HCT116 (cell line): ENCODE measurements around the gene PKMYT1. TPM values are rescaled to one million over a fixed set of nuclear protein-coding genes. Genes with fewer than 3 reads are reported as not detected.

Experiments used
- ATAC-seq: fragments of 200-7000 bp; cut with Tn5 transposase; 2 replicates; pipeline ENCODE4 v1.9.1; 2020; ENCODE audit warnings: mild to moderate bottlenecking, moderate library complexity
- BruUV-seq: library from RNA; stranded (reverse); fragments of 400-500 nt; replicated peaks from 2 replicates; lab custom pipeline; 2021; lab: Mats Ljungman, UMichigan
- CTCF ChIA-PET: fragments of 300-600 bp; sonication (Branson Sonifier 250); formaldehyde crosslinking; loops from one replicate; lab custom pipeline; 2021; ENCODE audit warnings: antibody characterized with exemption; lab: Charles Lee
- POLR2A ChIA-PET: fragments of 300-600, 350-600 bp; sonication (Branson Sonifier 250); formaldehyde crosslinking; loops from one replicate; lab custom pipeline; 2021; ENCODE audit warnings: antibody characterized with exemption; lab: Charles Lee
- RAD21 ChIA-PET, 2 experiments: fragments of 300-600 bp; sonication (Branson Sonifier 250); formaldehyde crosslinking; loops; one replicate each; lab custom pipeline; 2023; ENCODE audit warnings: low total read pairs in 2 of 2; ENCODE audit not compliant: uncharacterized antibody in 2 of 2, unreplicated experiment in 2 of 2, low non-redundant PET in 1 of 2; lab: Charles Lee
- DNase-seq: peaks from one replicate; pipeline ENCODE4 v3.0.0-alpha.2; 2010; ENCODE audit warnings: low read depth, low spot score
- H2AFZ ChIP-seq: fragments of 200-600 bp; shearing (Covaris generic), sonication (generic); 2 replicates; pipeline ENCODE4 v1.6.1; 2017; ENCODE audit warnings: low read depth, mixed run types, mixed read lengths, antibody characterized with exemption, low read length; ENCODE audit not compliant: poor library complexity, severe bottlenecking
- H3K27ac ChIP-seq: 2 replicates; pipeline ENCODE4 v1.5.1; 2012; ENCODE audit warnings: low read depth, low read length
- H3K27me3 ChIP-seq: fragments of 200-600 bp; sonication (generic); 2 replicates; pipeline ENCODE4 v1.6.1; 2016; ENCODE audit warnings: mixed run types, low read length, mixed read lengths; ENCODE audit not compliant: insufficient read depth
- H3K36me3 ChIP-seq, 2 experiments: fragments of 200-500 bp in 1 of 2; fragments of 200-600 bp in 1 of 2; sonication (Bioruptor generic) in 1 of 2; sonication (generic) in 1 of 2; 2 replicates each; pipeline versions ENCODE4 v1.5.1 to v1.6.1; 2014 to 2016; ENCODE audit warnings: low read length in 2 of 2, inconsistent platforms in 1 of 2, mixed read lengths in 1 of 2, mixed run types in 1 of 2; ENCODE audit not compliant: insufficient read depth in 2 of 2, control insufficient read depth in 1 of 2
- H3K4me1 ChIP-seq, 2 experiments: fragments of 200-600 bp in 1 of 2; sonication (generic) in 1 of 2; 2 replicates each; pipeline versions ENCODE4 v1.5.1 to v1.6.1; 2012 to 2017; ENCODE audit warnings: low read length in 2 of 2, inconsistent platforms in 1 of 2, mild to moderate bottlenecking in 1 of 2, mixed read lengths in 1 of 2, mixed run types in 1 of 2, moderate library complexity in 1 of 2; ENCODE audit not compliant: insufficient read depth in 2 of 2, control insufficient read depth in 1 of 2
- H3K4me2 ChIP-seq: fragments of 200-600 bp; sonication (generic); 2 replicates; pipeline ENCODE4 v1.6.1; 2017; ENCODE audit warnings: mixed run types, low read length, mixed read lengths
- H3K4me3 ChIP-seq, 2 experiments: fragments of 200-600 bp in 1 of 2; sonication (generic) in 1 of 2; replicated peaks in 1 of 2; 2 replicates each; pipeline ENCODE4 v1.5.1; 2011 to 2016; ENCODE audit warnings: low read length in 2 of 2, control low read depth in 1 of 2, low read depth in 1 of 2, mild to moderate bottlenecking in 1 of 2, mixed read lengths in 1 of 2, mixed run types in 1 of 2
- H3K79me2 ChIP-seq: fragments of 200-600 bp; sonication (generic); 2 replicates; pipeline ENCODE4 v1.6.1; 2017; ENCODE audit warnings: mild to moderate bottlenecking, mixed run types, low read length, moderate library complexity, mixed read lengths; ENCODE audit not compliant: insufficient read depth
- H3K9ac ChIP-seq: fragments of 200-600 bp; sonication (generic); 2 replicates; pipeline ENCODE4 v1.6.1; 2016; ENCODE audit warnings: low read length, mixed read lengths
- H3K9me2 ChIP-seq: fragments of 200-600 bp; sonication (generic), shearing (Covaris generic); 2 replicates; pipeline ENCODE4 v1.6.1; 2017; ENCODE audit warnings: mixed run types, mild to moderate bottlenecking, moderate library complexity; ENCODE audit not compliant: insufficient read depth
- H3K9me3 ChIP-seq, 2 experiments: fragments of 200-500 bp in 1 of 2; fragments of 200-600 bp in 1 of 2; sonication (Bioruptor generic) in 1 of 2; sonication (generic) in 1 of 2; 2 replicates each; pipeline ENCODE4 v1.6.1; 2014 to 2017; ENCODE audit warnings: low read length in 2 of 2, mixed read lengths in 2 of 2, inconsistent platforms in 1 of 2, low read depth in 1 of 2, mild to moderate bottlenecking in 1 of 2, mixed run types in 1 of 2, moderate library complexity in 1 of 2; ENCODE audit not compliant: control insufficient read depth in 1 of 2, insufficient read depth in 1 of 2
- H4K20me1 ChIP-seq: fragments of 200-600 bp; sonication (generic), shearing (Covaris generic); 2 replicates; pipeline ENCODE4 v1.6.1; 2017; ENCODE audit warnings: mixed run types, mild to moderate bottlenecking, moderate library complexity; ENCODE audit not compliant: insufficient read depth
- CBX3 ChIP-seq: IDR thresholded peaks from 2 replicates; pipeline ENCODE4 v1.6.1; 2012; ENCODE audit warnings: low read depth
- YY1 ChIP-seq: IDR thresholded peaks from 2 replicates; pipeline ENCODE4 v1.6.1; 2011; ENCODE audit warnings: low read length, low read depth, moderate library complexity, mild to moderate bottlenecking; ENCODE audit not compliant: insufficient replicate concordance; ENCODE audit errors: extremely low read depth
- intact Hi-C: fragments of 100-400 bp; cut with micrococcal nuclease; formaldehyde crosslinking; loops from 2 replicates; pipeline ENCODE4 v1.10.0; 2022
- total RNA-seq: library from RNA; stranded (reverse); gene quantifications from one replicate; pipeline ENCODE4 v1.2.1, GENCODE V29; 2021; ENCODE audit not compliant: unreplicated experiment
- TF ChIP-seq, protein P1 (sequence below): IDR thresholded peaks from 2 replicates; pipeline ENCODE4 v1.6.1; 2012
- TF ChIP-seq, protein P2 (sequence below): IDR thresholded peaks from 2 replicates; pipeline ENCODE4 v1.6.1; 2011; ENCODE audit warnings: mild to moderate bottlenecking, low read length, moderate library complexity; ENCODE audit not compliant: insufficient replicate concordance; ENCODE audit errors: extremely low read depth
- TF ChIP-seq, protein P3 (sequence below), 3 experiments: fragments of 200-600 bp in 1 of 3; sonication (generic) in 1 of 3; IDR thresholded peaks in 2 of 3; conservative IDR thresholded peaks in 1 of 3; 2 replicates each; pipeline ENCODE4 v1.5.1; 2012 to 2017; ENCODE audit warnings: low read depth in 2 of 3, low read length in 2 of 3, antibody characterized with exemption in 1 of 3, borderline replicate concordance in 1 of 3, control low read depth in 1 of 3, mild to moderate bottlenecking in 1 of 3, mixed read lengths in 1 of 3, mixed run types in 1 of 3, moderate library complexity in 1 of 3; ENCODE audit not compliant: insufficient read depth in 1 of 3

Gene PKMYT1
- total RNA-seq, 1 experiment from 2014 or later = 104 TPM

DNA sequence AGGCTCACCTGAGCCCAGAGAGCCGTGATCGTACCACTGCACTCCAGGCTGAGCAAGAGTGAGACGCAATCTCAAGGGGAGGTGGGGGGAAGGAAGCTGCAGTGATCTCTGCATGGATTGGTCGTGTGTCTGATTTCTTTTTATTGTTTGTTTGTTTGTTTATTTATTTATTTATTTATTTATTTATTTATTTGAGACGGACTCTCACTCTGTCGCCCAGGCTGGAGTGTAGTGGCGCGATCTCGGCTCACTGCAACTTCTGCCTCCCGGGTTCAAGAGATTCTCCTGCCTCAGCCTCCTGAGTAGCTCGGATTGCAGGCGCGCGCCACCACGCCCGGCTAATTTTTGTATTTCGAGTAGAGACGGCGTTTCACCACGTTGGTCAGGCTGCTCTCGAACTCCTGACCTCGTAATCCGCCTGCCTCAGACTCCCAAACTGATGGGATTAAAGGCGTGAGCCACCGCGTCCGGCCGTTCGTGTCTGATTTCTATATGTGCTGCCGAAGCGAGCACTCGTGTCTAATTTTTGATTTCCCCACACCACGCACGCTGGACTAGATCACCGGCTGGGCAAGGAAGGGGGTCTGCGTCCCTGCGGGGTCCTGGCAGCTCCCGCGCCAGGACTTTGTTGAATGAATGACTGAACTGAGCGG, 39.5 kb upstream of the PKMYT1 start:
- TSS peak; percentile 52 for BruUV-seq
- Histone ChIP-seq H3K4me2 (peak overlapping the region; percentile 86), H3K27ac (peak overlapping the region; percentile 100), H3K4me3 (peak overlapping the region; percentile 94 to 95), H2AFZ (no peak overlapping the region), H4K20me1 (no peaks in the 10 kb centered on the region), H3K9me2 (no peaks in the 10 kb centered on the region), H3K9ac (peak overlapping the region; percentile 99), H3K79me2 (peaks cover 18% of the 10 kb centered on the region; the same call in 1 of the 2 replicates), H3K27me3 (no peaks in the 10 kb centered on the region), H3K36me3 (peaks cover 0 to 15% of the 10 kb centered on the region in 2 experiments; a peak in 1 of 4 replicates), H3K9me3 (no peaks in the 10 kb centered on the region), H3K4me1 (peaks cover 27 to 65% of the 10 kb centered on the region in 2 experiments)
- DNase-seq = no peak
- ATAC-seq = no peak
- TF ChIP-seq, protein P1, sequence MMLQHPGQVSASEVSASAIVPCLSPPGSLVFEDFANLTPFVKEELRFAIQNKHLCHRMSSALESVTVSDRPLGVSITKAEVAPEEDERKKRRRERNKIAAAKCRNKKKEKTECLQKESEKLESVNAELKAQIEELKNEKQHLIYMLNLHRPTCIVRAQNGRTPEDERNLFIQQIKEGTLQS = no peak
- TF ChIP-seq YY1 = peak; percentile 6
- POLR2A ChIA-PET = interaction anchor here (0.8 to 8.2 kb wide), 14 partner anchors 8 to 1055 kb away, joined by 3 to 188 read pairs (median 4); partner anchors contain the start of genes CLDN9, KREMEN2, PAQR4 and PKMYT1
- CTCF ChIA-PET = interaction anchor here (0.8 to 6.1 kb wide), 5 partner anchors 9 to 16 kb away, joined by 3 to 39 read pairs (median 4); no protein-coding TSS in a partner anchor
- RAD21 ChIA-PET = interaction anchor here in 1 of 2 experiments (0.7 kb wide), 1 partner anchor 667 kb away, joined by 4 read pairs; no protein-coding TSS in a partner anchor
- intact Hi-C loops = loop anchor here (5.0 kb wide), 2 partner anchors 37 to 862 kb away; partner anchors contain the start of genes PKMYT1 and TRAF7

DNA sequence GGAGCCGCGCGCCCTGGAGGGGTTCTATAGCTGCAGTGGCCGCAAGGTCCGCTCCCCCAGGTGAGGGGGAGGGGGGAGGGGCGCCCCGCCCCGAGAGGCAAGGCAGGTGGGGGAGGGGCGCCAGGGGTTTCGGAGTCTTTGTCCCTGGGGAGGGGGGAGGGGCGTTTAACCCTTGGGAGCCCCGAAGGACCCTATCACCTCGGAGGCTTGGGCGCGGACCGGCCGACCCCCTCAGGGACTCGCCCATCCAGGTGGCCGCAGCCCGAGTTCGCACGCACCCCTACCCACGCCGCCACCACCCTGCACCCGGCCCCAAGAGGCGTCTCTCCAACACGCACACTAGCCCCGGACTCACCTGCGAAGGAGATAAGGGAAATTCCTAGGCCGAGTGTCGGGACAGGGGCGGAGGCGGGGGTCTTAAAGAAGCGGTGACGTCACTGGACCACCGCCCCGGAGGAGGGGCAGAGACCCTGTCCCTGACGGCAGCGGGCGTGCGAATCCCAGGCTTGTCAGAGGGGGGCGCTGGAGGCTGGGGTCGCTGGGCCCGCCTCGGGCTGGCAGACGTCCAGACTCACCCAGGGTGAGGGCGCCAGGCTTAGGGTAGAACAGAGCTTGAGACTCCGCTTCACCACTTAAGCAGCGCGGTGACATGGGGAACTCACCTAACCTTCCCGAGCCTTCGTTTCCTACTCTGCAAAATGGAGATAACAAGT, 37.7 kb upstream of the PKMYT1 start, which contains the start of gene CLDN6:
Gene CLDN6 (minus strand): TSS at position 390 of the 713 bp plus-strand sequence. CDS start 2,162 bp downstream, outside the sequence.
- POLR2A ChIA-PET = interaction anchor here (8.2 kb wide), 1 partner anchor 13 kb away, joined by 188 read pairs; no protein-coding TSS in a partner anchor
- CTCF ChIA-PET = interaction anchor here (6.1 kb wide), 1 partner anchor 14 kb away, joined by 39 read pairs; no protein-coding TSS in a partner anchor
- intact Hi-C loops = no loop called here
- no peak within 1 kb of the TSS; the same call in 1 of the 2 replicates for H3K27ac ChIP-seq
- no peak within 1 kb of the TSS for H2AFZ ChIP-seq
- ATAC-seq = no peak
- no peaks in the 10 kb centered on the region for H3K9me2 ChIP-seq
- H3K4me1 ChIP-seq = peaks cover 33 to 70% of the 10 kb centered on the region in 2 experiments
- TF ChIP-seq, protein P2, sequence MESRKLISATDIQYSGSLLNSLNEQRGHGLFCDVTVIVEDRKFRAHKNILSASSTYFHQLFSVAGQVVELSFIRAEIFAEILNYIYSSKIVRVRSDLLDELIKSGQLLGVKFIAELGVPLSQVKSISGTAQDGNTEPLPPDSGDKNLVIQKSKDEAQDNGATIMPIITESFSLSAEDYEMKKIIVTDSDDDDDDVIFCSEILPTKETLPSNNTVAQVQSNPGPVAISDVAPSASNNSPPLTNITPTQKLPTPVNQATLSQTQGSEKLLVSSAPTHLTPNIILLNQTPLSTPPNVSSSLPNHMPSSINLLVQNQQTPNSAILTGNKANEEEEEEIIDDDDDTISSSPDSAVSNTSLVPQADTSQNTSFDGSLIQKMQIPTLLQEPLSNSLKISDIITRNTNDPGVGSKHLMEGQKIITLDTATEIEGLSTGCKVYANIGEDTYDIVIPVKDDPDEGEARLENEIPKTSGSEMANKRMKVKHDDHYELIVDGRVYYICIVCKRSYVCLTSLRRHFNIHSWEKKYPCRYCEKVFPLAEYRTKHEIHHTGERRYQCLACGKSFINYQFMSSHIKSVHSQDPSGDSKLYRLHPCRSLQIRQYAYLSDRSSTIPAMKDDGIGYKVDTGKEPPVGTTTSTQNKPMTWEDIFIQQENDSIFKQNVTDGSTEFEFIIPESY = no peak
- TF ChIP-seq, protein P3, sequence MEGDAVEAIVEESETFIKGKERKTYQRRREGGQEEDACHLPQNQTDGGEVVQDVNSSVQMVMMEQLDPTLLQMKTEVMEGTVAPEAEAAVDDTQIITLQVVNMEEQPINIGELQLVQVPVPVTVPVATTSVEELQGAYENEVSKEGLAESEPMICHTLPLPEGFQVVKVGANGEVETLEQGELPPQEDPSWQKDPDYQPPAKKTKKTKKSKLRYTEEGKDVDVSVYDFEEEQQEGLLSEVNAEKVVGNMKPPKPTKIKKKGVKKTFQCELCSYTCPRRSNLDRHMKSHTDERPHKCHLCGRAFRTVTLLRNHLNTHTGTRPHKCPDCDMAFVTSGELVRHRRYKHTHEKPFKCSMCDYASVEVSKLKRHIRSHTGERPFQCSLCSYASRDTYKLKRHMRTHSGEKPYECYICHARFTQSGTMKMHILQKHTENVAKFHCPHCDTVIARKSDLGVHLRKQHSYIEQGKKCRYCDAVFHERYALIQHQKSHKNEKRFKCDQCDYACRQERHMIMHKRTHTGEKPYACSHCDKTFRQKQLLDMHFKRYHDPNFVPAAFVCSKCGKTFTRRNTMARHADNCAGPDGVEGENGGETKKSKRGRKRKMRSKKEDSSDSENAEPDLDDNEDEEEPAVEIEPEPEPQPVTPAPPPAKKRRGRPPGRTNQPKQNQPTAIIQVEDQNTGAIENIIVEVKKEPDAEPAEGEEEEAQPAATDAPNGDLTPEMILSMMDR (IDR thresholded peaks at IDR 0.05 in 2 of 3, conservative IDR thresholded peaks at IDR 0.05 in 1 of 3; ENCODE audit: borderline replicate concordance in 1 of 3, insufficient read depth in 1 of 3, low read depth in 2 of 3, low read length in 2 of 3) = peak in 2 of 3 experiments; percentile 49 to 56; a peak in 4 of 6 replicates
- no peak for TF ChIP-seq CBX3
- no peaks in the 10 kb centered on the region for H4K20me1 ChIP-seq
- no peak within 1 kb of the TSS for H3K9ac ChIP-seq
- no peak within 1 kb of the TSS for H3K4me3 ChIP-seq
- peak within 1 kb of the TSS; percentile 12; the same call in 1 of the 2 replicates for H3K4me2 ChIP-seq
- H3K79me2 ChIP-seq = peaks cover 16% of the 10 kb centered on the region; the same call in 1 of the 2 replicates
- no peak for DNase-seq
- no peaks in the 10 kb centered on the region for H3K27me3 ChIP-seq
- BruUV-seq = no TSS peak
- RAD21 ChIA-PET = no interaction called here
- H3K9me3 ChIP-seq = no peaks in the 10 kb centered on the region
- H3K36me3 ChIP-seq = peaks cover 0 to 15% of the 10 kb centered on the region in 2 experiments; a peak in 1 of 4 replicates
